Measurements from ENCODE around the gene CCDC88A. TPM values are rescaled to one million over a fixed set of nuclear protein-coding genes. Genes with fewer than 3 reads are reported as not detected.
"Not testable (repeated sequence)": the region's sequence is repeated elsewhere in the genome, so short reads cannot be mapped to it uniquely, and the experiment has no call there.

Gene CCDC88A
- total and polyA plus RNA-seq, 8 donors: 10.2 to 30.1 (median 18.8) TPM

DNA sequence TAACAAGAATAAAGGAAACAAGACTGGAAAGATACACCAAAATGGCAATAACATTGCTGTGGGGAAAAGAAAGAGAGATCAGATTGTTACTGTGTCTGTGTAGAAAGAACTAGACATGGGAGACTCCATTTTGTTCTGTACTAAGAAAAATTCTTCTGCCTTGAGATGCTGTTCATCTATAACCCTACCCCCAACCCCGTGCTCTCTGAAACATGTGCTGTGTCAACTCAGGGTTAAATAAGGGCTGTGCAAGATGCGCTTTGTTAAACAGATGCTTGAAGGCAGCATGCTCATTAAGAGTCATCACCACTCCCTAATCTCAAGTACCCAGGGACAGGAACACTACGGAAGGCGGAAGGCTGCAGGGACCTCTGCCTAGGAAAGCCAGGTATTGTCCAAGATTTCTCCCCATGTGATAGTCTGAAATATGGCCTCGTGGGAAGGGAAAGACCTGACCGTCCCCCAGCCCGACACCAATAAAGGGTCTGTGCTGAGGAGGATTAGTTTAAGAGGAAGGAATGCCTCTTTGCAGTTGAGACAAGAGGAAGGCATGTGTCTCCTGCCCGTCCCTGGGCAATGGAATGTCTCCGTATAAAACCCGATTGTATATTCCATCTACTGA, 140.3 kb downstream of the CCDC88A start:
- intact Hi-C loops (cut with DNase I): loop anchor here in 1 of 3 donors (10.0 kb wide), 1 partner anchor 155 kb away; no protein-coding TSS in a partner anchor
- 70 to 76% methylated on average over 10 of the region's 10 CpGs for WGBS, 2 donors
- not testable (repeated sequence) for H3K9me3 ChIP-seq, H3K4me1 ChIP-seq, H3K4me3 ChIP-seq, H3K27me3 ChIP-seq, H3K36me3 ChIP-seq, H3K27ac ChIP-seq, ATAC-seq, FAIRE-seq, DNase-seq

DNA sequence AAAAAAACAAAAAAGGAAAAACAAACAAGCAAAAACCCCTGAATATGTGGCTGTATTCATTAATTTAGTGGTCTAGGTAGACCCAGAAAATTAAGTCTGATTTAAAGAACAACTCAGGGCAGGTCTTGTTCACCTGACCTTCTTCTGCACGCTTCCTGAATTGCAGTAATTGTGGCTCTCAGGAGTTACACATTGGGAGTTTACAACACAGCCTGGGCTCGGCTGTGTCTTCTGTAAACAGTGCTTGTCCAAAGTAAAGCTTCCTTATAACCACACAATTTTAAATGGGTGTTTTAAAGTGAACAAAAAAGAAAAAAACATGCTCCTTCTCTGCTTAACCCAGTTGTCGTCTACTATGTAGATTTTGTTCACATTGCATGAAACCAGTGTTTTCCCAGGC, 142.3 kb downstream of the CCDC88A start:
- ATAC-seq: no peak
- H3K9me3 ChIP-seq: no peaks in the 10 kb centered on the region
- peaks cover 0 to 4% (median 0%) of the 10 kb centered on the region in 3 donors for H3K4me1 ChIP-seq
- H3K27me3 ChIP-seq: no peaks in the 10 kb centered on the region
- H3K27ac ChIP-seq: no peak overlapping the region
- WGBS, 2 donors: 89 to 96% methylated on average over 3 of the region's 3 CpGs
- TF ChIP-seq, protein P1, sequence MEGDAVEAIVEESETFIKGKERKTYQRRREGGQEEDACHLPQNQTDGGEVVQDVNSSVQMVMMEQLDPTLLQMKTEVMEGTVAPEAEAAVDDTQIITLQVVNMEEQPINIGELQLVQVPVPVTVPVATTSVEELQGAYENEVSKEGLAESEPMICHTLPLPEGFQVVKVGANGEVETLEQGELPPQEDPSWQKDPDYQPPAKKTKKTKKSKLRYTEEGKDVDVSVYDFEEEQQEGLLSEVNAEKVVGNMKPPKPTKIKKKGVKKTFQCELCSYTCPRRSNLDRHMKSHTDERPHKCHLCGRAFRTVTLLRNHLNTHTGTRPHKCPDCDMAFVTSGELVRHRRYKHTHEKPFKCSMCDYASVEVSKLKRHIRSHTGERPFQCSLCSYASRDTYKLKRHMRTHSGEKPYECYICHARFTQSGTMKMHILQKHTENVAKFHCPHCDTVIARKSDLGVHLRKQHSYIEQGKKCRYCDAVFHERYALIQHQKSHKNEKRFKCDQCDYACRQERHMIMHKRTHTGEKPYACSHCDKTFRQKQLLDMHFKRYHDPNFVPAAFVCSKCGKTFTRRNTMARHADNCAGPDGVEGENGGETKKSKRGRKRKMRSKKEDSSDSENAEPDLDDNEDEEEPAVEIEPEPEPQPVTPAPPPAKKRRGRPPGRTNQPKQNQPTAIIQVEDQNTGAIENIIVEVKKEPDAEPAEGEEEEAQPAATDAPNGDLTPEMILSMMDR (IDR thresholded peaks at IDR 0.05): no peak
- DNase-seq: no peak
- no peaks in the 10 kb centered on the region for H3K36me3 ChIP-seq
- no peak for FAIRE-seq
- H3K4me3 ChIP-seq: no peak overlapping the region
- intact Hi-C loops (cut with DNase I): loop anchor here in 1 of 3 donors (10.0 kb wide), 1 partner anchor 157 kb away; no protein-coding TSS in a partner anchor

DNA sequence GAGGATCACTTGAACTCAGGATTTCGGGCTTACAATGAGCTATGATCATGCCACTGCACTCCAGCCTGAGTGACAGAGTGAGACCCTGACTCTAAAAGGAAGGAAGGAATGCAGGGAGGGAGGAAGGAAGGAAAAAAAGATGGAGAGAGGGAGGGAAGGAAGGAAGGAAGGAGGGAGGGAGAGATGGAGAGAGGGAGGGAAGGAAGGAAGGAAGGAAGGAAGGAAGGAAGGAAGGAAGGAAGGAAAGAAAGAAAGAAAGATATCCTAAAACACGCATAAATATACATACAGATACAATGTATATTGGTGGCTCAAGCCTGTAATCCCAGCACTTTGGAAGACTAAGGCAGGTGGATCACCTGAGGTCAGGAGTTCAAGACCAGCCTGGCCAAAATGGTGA, 145.3 kb downstream of the CCDC88A start:
- not testable (repeated sequence) for H3K36me3 ChIP-seq, FAIRE-seq, H3K4me1 ChIP-seq, H3K27me3 ChIP-seq, DNase-seq, H3K9me3 ChIP-seq, ATAC-seq, H3K4me3 ChIP-seq, H3K27ac ChIP-seq
- WGBS, 2 donors: 83 to 90% methylated on average over 2 of the region's 2 CpGs
- intact Hi-C loops (cut with DNase I): loop anchor here in 1 of 3 donors (10.0 kb wide), 1 partner anchor 160 kb away; no protein-coding TSS in a partner anchor

DNA sequence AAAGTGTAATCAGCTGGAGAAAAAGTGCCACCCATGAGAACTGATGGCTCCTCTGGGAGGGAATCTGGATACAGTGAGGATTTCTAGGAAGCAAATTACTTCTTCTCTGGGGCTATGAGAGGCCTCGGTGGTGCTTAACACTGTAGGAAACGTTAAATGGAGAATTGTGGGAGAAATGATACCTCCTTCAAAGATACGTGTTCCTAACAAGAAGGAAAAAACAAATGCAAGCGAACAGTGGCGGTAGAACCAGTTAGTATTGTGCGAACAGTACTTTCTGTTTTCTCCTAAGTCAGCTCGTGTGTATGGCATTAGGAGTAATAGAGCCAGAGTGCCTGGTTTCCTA, 150.0 kb downstream of the CCDC88A start:
- ATAC-seq (peak; percentile 15 to 32 (median 23)), DNase-seq (no peak), FAIRE-seq (no peak)
- intact Hi-C loops (cut with DNase I): no loop called here
- TF ChIP-seq, protein P1 (IDR thresholded peaks at IDR 0.05): no peak
- H3K27ac ChIP-seq: peak overlapping the region in 3 of 4 donors; percentile 75 to 84 (median 80)
- H3K27me3 ChIP-seq: no peaks in the 10 kb centered on the region
- peak overlapping the region; percentile 56 to 72 (median 68) for H3K4me3 ChIP-seq
- H3K9me3 ChIP-seq: no peaks in the 10 kb centered on the region
- peaks cover 0 to 7% (median 5%) of the 10 kb centered on the region in 3 donors for H3K4me1 ChIP-seq
- 48 to 54% methylated on average over 7 of the region's 7 CpGs for WGBS, 2 donors
- peaks cover 0 to 7% (median 0%) of the 10 kb centered on the region in 3 donors for H3K36me3 ChIP-seq

DNA sequence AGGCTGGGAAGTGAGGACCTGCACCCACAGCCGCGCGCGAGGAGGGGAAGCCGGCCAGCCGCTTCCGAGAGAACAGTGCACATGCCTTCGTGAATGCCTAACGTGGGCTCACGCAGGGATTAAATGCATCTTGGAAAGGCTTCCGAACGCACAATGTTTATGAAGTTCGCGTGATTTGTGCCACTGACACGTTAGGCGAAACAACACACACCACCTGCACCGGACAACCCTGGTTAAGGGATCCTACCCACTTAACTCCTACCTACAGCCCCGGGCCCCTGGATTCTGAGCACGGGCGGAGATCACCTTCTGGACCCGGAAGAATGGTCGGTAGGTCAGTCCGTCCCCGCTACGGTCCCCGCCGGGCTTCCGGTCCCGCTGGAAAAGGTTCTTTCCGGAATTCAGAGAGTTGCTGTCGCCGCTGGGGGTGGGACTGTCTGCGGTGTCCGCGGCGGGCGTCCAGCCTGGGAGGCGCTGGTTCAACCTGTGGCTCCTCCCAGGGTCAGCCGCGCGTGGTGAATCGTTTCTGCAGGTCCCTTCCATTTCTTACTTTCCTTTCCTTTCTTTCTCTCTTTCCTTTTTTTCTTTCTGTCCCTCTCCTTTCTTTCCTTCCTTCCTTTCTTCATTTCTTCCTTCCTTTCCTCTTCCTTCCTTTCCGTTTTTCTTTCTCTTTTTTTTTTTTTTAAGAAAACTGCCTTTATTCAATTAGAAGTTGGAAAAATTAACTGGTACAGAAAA, 150.6 kb downstream of the CCDC88A start, which contains the start of gene MTIF2:
MTIF2 (minus strand) TSS at position 325 of the 738 bp plus-strand sequence. CDS start 5,373 bp downstream, outside the sequence.
- FAIRE-seq (peak; percentile 47), DNase-seq (peak; percentile 92 to 97 (median 96)), ATAC-seq (peak; percentile 99 to 100 (median 100))
- Histone ChIP-seq H3K4me3 (peak within 1 kb of the TSS; percentile 56 to 72 (median 68)), H3K4me1 (peaks cover 0 to 7% (median 5%) of the 10 kb centered on the region in 3 donors), H3K36me3 (peaks cover 0 to 7% (median 0%) of the 10 kb centered on the region in 3 donors), H3K27ac (peak within 1 kb of the TSS; percentile 59 to 84 (median 78)), H3K9me3 (no peaks in the 10 kb centered on the region), H3K27me3 (no peaks in the 10 kb centered on the region)
- TF ChIP-seq, protein P1 (IDR thresholded peaks at IDR 0.05): peak in 1 of 4 donors; percentile 11
- 0 to 1% methylated on average over 43 of the region's 43 CpGs for WGBS, 2 donors
- intact Hi-C loops (cut with DNase I): no loop called here

Measured in pancreas (tissue), 10 donors.